GM12878 (cell line): ENCODE results near the gene FAM118B. TPM values are rescaled to one million over a fixed set of nuclear protein-coding genes. Genes with fewer than 3 reads are reported as not detected.

Source experiments
- BCL11A ChIP-seq: IDR thresholded peaks from 2 replicates; pipeline ENCODE4 v1.6.1; 2011; ENCODE audit warnings: low read depth, low read length
- polyA plus RNA-seq, 11 experiments: library from polyadenylated mRNA; depleted of rRNA in 4 of 11; unstranded in 6 of 11; stranded (reverse) in 5 of 11; fragments of >200 nt; fragmentation: Nextera tagmentation in 4 of 11; fragmentation: Illumina TruSeq in 1 of 11; extraction: Ambion mirVana in 4 of 11; extraction: Trizol in 1 of 11; gene quantifications; 1 replicate in 1 of 11; 2 replicates in 10 of 11; pipeline versions ENCODE4 v1.2.1 to v1.2.3, GENCODE V29; 2011 to 2016; ENCODE audit warnings: inconsistent platforms in 2 of 11, missing spikeins in 2 of 11, low read depth in 1 of 11
- total RNA-seq, 4 experiments: library from RNA; depleted of rRNA in 3 of 4; stranded (reverse); fragments of >200 nt in 3 of 4; fragmentation: Illumina TruSeq in 1 of 4; extraction: Trizol in 1 of 4; gene quantifications; 2 replicates each; pipeline versions ENCODE4 v1.2.1 to v1.2.3, GENCODE V29; 2013 to 2021
- TF ChIP-seq, protein P1 (sequence below): IDR thresholded peaks from 2 replicates; pipeline ENCODE4 v1.6.1; 2012; ENCODE audit warnings: improper control_type of control experiment, low read depth, low read length; ENCODE audit not compliant: insufficient replicate concordance
- TF ChIP-seq, protein P2 (sequence below): IDR thresholded peaks from 2 replicates; pipeline ENCODE4 v1.6.1; 2012; ENCODE audit warnings: mild to moderate bottlenecking, low read depth, low read length
- TF ChIP-seq, protein P3 (sequence below): fragments of 450-650 bp; IDR thresholded peaks from 2 replicates; pipeline ENCODE4 v1.6.1; 2016; ENCODE audit warnings: mild to moderate bottlenecking

FAM118B gene
- total and polyA plus RNA-seq, 10 of the 15 experiments (the other 5 are each of a cell fraction or from before 2014, with no cell fraction given): 12.8 to 29.7 (median 16.5) TPM

GRCh38 chr11:126165757-126166156, 45.8 kb upstream of the FAM118B start (continued):
- TF ChIP-seq, protein P1, sequence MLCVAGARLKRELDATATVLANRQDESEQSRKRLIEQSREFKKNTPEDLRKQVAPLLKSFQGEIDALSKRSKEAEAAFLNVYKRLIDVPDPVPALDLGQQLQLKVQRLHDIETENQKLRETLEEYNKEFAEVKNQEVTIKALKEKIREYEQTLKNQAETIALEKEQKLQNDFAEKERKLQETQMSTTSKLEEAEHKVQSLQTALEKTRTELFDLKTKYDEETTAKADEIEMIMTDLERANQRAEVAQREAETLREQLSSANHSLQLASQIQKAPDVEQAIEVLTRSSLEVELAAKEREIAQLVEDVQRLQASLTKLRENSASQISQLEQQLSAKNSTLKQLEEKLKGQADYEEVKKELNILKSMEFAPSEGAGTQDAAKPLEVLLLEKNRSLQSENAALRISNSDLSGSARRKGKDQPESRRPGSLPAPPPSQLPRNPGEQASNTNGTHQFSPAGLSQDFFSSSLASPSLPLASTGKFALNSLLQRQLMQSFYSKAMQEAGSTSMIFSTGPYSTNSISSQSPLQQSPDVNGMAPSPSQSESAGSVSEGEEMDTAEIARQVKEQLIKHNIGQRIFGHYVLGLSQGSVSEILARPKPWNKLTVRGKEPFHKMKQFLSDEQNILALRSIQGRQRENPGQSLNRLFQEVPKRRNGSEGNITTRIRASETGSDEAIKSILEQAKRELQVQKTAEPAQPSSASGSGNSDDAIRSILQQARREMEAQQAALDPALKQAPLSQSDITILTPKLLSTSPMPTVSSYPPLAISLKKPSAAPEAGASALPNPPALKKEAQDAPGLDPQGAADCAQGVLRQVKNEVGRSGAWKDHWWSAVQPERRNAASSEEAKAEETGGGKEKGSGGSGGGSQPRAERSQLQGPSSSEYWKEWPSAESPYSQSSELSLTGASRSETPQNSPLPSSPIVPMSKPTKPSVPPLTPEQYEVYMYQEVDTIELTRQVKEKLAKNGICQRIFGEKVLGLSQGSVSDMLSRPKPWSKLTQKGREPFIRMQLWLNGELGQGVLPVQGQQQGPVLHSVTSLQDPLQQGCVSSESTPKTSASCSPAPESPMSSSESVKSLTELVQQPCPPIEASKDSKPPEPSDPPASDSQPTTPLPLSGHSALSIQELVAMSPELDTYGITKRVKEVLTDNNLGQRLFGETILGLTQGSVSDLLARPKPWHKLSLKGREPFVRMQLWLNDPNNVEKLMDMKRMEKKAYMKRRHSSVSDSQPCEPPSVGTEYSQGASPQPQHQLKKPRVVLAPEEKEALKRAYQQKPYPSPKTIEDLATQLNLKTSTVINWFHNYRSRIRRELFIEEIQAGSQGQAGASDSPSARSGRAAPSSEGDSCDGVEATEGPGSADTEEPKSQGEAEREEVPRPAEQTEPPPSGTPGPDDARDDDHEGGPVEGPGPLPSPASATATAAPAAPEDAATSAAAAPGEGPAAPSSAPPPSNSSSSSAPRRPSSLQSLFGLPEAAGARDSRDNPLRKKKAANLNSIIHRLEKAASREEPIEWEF: no peak
- TF ChIP-seq, protein P2, sequence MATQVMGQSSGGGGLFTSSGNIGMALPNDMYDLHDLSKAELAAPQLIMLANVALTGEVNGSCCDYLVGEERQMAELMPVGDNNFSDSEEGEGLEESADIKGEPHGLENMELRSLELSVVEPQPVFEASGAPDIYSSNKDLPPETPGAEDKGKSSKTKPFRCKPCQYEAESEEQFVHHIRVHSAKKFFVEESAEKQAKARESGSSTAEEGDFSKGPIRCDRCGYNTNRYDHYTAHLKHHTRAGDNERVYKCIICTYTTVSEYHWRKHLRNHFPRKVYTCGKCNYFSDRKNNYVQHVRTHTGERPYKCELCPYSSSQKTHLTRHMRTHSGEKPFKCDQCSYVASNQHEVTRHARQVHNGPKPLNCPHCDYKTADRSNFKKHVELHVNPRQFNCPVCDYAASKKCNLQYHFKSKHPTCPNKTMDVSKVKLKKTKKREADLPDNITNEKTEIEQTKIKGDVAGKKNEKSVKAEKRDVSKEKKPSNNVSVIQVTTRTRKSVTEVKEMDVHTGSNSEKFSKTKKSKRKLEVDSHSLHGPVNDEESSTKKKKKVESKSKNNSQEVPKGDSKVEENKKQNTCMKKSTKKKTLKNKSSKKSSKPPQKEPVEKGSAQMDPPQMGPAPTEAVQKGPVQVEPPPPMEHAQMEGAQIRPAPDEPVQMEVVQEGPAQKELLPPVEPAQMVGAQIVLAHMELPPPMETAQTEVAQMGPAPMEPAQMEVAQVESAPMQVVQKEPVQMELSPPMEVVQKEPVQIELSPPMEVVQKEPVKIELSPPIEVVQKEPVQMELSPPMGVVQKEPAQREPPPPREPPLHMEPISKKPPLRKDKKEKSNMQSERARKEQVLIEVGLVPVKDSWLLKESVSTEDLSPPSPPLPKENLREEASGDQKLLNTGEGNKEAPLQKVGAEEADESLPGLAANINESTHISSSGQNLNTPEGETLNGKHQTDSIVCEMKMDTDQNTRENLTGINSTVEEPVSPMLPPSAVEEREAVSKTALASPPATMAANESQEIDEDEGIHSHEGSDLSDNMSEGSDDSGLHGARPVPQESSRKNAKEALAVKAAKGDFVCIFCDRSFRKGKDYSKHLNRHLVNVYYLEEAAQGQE: no peak
- TF ChIP-seq, protein P3, sequence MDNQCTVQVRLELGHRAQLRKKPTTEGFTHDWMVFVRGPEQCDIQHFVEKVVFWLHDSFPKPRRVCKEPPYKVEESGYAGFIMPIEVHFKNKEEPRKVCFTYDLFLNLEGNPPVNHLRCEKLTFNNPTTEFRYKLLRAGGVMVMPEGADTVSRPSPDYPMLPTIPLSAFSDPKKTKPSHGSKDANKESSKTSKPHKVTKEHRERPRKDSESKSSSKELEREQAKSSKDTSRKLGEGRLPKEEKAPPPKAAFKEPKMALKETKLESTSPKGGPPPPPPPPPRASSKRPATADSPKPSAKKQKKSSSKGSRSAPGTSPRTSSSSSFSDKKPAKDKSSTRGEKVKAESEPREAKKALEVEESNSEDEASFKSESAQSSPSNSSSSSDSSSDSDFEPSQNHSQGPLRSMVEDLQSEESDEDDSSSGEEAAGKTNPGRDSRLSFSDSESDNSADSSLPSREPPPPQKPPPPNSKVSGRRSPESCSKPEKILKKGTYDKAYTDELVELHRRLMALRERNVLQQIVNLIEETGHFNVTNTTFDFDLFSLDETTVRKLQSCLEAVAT: no peak
- no peak for TF ChIP-seq BCL11A
